Stimulated activated CD8-positive, alpha-beta memory T cell treated with anti-CD3 and anti-CD28 coated beads, Interleukin-7, amount 100 ng/mL, for 1 hour (primary cell): ENCODE data around the gene MUC7.
"Not testable (repeated sequence)": the region's sequence is repeated elsewhere in the genome, so short reads cannot be mapped to it uniquely, and the experiment has no call there.

Source experiments
- DNase-seq, 2 donors: peaks; one replicate each; pipeline ENCODE4 v3.0.0-alpha.2; 2020; ENCODE audit warnings: low read depth in 2 of 2

The MUC7 gene

DNA sequence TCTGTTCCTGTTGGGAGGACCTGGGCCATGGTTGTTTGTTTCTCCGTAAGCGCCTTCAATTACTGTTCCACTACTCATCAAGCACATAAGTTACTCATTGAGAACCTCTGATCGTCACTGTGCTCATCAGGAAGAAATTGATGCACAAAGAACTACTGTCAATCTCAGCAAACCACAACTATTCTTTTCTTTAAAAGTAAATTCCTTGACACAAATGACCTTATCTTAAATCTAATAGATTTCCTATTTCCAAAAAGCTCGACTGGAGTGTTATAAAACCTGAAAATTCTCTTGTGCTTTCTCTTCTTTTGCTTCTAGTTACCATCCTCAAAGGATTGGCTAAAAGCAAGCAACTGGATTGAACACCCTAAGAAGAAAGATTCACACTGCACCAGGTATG is at the start of gene MUC7:
Gene MUC7 (plus strand): TSS at position 301 of the 400 bp plus-strand sequence. CDS start 1,825 bp downstream, outside the sequence.
- DNase-seq, result no peak

DNA sequence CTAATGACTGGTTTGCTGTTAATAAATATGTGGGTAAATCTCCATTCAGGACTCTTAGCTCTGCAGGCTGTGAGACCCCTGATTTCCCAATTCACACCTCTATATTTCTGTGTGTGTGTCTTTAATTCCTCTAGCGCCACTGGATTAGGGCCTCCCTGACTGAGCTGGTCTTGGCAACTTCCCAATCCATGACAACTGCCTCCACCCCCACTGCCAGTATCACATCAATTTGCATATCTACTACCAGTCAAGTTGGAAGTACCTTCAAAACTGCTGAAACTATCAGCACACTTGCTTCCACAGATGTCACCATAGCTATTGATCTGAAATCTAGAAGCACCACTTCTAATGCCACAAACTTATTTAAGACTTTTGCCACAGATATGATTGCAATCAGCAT is 46.7 kb upstream of the MUC7 start:
- no peak for DNase-seq

DNA sequence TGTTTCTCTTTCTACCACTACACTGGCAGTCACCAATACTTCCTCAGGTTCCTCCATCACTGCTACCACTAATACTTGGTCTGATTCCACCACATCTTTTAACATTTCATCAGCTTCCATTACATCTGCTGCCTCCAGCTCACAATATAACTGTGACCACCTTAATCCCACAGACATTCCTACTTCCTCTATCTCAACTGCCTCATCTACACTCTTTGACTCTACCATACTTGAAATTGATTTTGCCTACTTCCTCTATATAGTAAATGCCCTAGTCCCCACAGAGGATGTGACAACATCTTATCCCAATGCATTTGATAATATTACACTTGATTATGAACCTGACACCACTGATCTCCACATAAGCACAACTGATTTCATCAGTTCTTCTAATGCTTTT is 45.2 kb upstream of the MUC7 start:
- no peak for DNase-seq

DNA sequence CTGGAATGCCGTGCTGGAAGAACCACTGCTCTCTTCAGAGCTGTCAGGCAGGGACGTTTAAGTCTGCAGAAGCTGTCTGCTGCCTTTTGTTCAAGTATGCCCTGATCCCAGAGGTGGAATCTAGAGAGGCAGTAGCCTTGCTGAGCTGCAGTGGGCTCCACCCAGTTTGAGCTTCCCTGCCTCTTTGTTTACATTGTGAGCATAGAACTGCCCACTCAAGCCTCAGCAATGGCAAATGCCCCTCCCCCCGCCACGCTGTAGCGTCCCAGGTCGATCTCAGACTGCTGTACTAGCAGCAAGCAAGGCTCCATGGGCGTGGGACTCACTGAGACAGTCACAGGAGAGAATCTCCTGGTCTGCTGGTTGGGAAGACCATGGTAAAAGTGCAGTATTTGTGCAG is 34.8 kb upstream of the MUC7 start:
- no peak for DNase-seq

DNA sequence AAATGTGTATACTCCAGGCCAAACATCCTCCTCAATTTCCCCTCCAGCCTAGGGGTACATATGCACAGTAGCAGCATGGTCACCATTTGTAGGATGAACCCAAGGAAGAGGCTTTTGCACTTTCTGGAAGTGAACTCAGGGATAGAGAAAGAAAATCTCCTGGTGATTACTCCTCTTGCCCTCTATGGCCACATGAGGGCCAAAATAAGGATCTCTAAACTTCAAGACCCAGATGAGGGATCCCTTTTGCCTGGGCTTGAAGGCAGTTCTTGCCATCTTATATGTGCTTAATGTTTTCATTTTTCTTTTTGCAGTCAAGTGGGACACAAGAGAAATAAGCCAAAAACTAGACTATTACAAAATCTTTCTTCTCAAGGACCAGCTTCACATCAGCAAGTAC is 29.5 kb upstream of the MUC7 start:
- DNase-seq, result no peak

DNA sequence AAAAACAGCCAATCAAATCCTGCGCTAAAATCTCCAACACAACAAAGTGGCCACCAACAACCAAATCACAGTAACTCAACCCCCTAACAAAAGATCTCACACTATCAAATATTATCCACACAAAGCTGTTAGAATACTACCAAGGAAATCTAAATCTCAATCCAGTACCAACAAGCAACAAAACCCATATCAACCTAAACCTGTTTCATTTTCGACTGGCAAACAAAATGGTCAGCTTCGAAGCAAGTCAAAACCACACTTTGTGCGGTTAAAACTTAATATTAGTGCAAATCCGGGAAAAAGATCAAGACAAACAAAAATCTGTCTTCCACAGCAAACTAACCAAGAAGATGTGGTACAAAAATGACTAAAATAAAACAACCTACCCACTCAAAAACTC is 28.7 kb upstream of the MUC7 start:
- DNase-seq, result no peak

DNA sequence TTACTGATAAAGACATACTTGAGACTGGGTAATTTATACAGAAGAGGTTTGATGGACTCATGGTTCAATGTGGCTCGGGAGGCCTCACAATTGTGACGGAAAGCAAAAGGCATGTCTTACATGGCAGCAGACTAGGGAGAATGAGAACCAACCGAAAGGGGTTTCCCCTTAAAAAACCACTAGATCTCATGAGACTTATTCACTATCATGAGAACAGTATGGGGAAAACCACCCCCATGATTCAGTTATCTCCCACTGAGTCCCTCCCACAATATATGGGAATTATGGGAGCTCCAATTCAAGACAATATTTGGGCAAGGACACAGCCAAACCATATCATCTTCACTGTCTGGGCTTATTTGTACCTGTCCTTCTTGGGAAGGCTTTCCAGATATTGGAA is 22.8 kb upstream of the MUC7 start:
- no peak for DNase-seq

DNA sequence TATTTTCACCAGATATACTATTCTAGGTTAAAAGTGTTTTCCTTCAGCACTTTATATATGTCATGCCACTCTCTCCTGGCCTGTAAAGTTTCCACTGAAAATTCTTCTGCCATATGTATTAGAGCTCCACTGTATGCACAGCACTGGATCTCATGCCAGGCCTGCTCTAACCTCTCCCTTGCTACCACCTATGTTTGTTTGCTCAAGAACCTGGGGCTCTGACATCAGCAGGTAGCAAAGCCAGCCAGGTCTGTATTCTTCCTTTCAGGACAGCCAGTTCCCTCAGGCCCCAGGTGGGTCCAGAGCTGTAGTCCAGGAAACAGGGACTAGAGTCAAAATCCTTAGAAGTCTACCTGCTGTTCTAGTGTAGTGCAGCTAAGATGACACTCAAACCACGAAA is 19.1 kb upstream of the MUC7 start:
- no peak for DNase-seq

DNA sequence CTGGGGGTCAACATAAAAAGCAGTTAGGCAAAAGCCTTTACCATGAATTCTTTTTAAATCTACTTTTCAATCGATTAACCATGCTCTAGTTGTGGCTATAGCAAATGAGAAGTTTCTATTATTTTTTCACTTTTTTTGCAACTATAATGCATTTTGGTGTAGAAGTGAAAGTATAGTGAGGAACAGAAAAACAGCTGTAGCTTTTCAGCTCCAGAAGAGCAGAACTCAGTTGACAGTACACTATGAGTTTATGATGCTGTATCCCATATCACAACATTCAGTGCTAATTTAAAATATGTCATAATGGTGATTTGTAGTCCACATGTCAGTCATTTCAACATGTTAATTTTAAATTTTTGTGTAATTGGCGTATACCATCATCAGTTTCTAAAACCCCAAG is 8.7 kb upstream of the MUC7 start:
- DNase-seq, result no peak

DNA sequence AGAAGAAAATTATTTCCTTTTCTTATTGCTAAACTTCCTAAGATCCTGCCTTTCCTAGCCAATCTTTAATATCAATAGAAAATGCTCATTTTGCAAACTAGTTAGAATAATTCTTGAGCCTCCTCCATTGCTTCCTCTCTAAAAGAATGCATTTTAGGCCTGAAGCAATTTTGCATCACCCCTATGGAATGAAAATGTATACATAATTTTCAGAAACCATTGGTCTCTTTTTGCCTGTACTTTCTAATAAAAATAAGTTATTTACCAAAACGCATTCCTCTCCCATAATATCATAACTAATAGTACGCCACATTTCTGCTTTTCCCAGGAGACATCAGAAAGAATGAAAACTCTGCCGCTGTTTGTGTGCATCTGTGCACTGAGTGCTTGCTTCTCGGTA is 1.7 kb downstream of the MUC7 start:
- no peak for DNase-seq

DNA sequence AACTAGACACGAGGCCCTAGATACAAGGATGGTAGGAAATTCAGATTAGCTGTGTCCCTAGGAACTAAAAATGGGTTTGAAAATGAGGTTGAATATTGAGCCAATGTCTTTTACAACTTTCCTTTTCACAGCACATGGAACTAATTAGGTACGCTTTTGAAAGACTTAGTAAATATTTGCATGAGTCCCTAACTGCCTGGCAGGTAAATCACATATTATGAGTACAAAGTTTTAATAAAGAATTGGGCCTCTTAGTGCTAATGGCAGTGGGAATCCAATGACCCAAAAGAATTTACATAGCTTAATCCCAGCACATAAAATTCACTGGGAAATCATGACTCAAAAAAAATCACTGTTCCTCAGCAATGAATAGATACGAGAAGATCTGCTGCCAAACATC is 16.8 kb downstream of the MUC7 start:
- no peak for DNase-seq

DNA sequence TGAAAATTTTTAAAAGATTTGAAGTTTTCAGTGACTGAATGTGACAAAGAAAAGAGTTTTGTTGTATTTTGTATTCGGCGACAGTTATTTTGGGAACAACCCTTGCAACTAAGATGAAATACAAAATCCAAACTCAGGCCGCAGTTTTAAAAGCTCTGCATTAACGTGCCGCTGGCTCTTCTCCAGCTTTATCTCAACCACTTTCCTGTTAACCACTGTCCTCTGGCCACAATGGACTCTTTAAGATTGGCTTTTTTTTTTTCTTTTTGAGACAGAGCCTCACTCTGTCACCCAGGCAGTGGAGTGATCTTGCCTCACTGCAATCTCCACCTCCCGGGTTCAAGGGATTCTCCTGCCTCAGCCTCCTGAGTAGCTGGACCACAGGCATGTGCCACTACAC is 24.2 kb downstream of the MUC7 start:
- no peak for DNase-seq

DNA sequence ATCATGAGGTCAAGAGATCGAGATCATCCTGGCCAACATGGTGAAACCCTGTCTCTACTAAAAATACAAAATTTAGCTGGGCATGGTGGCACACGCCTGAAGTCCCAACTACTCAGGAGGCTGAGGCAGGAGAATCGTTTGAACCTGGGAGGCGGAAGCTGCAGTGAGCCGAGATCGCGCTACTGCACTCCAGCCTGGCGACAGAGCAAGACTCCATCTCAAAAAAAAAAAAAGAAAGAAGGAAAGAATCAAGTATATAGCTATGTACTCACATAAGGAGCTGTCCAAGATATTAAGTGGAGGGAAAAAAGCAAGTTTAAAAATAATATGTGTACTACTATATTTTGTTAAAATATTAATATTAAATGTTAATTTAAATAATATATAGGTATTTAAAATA is 29.8 kb downstream of the MUC7 start:
- not testable (repeated sequence) for DNase-seq

DNA sequence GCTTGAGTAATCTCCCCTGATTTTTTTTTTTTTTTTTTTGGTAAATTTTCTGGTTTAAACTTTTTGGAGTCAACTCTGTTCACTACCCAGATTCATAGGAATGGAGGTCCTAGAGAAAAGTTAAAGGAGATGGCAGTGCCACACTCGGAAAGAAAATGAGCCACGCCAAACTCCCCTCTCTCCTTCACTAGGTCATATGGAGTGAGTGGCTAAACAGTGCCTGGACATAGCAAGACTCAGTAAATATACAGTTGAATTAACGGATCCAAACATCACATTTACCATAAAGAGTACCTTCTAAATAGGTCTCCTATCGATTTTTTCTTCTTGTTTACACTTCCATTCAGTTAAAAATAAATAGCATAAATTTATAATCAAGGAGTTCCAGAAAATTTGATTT is 32.7 kb downstream of the MUC7 start:
- DNase-seq, result no peak

DNA sequence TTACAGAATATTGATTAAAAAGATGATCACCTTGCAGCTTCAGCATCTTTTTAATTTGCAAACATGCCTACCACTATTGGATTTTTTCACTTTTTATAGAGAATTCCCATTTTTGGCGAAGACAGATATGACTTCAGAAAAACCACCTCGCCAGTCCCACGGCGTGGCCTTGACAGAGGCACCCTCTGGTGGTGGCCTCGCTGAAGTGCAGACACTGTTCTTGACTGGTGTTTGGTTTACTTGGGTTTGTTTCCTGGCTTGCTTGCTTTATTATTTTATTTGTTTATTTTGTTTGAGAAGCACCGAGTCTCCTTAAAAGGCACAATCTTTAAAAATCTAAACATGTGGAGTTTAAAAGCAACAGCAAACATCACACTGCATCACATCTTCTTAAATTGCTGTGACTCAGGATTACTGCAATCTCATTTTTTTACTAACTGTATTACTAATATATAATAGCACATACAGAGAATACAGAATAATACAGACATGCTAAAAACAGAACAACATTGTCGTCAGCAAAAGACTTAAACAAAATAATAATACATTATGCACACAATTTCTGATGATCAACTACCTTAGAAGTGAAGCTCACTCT is 33.3 kb downstream of the MUC7 start:
- DNase-seq, result peak in 1 of 2 donors; percentile 30

DNA sequence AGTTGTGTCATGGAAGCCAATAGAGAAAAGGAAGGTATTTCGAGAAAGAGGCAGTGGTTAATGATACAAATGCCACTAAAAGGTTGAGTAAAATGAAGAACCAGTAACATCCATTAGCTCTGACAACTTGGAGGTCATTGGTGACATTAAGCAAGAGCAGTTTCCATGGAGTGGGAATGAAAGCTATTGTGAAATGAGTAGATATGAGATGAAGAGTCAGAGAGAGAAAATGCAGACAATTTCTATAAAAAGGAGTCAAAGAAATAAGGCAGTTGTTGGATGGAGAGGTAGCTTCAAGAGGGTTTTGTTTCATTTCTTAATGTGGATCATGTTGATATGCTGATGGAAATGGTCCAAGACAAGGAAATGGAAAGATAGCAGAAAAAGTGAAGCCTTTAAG is 36.8 kb downstream of the MUC7 start:
- no peak for DNase-seq

DNA sequence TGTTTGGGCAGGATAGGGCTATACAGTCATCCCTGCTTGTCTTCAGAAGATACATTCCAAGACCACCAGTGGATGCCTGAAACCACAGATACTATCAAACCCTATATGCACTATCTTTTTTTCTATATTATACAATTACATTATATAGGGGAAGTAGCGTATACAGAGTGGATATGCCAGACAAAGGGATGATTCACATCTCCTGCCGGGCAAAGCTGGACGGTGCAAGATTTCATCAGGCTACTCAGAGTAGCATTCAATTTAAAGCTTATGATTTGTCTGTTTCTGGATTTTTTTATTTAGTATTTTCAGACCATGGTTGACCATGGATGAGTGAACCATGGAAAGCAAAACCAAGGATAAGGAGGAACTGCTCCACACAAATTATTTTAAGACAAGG is 39.4 kb downstream of the MUC7 start:
- DNase-seq, result no peak

DNA sequence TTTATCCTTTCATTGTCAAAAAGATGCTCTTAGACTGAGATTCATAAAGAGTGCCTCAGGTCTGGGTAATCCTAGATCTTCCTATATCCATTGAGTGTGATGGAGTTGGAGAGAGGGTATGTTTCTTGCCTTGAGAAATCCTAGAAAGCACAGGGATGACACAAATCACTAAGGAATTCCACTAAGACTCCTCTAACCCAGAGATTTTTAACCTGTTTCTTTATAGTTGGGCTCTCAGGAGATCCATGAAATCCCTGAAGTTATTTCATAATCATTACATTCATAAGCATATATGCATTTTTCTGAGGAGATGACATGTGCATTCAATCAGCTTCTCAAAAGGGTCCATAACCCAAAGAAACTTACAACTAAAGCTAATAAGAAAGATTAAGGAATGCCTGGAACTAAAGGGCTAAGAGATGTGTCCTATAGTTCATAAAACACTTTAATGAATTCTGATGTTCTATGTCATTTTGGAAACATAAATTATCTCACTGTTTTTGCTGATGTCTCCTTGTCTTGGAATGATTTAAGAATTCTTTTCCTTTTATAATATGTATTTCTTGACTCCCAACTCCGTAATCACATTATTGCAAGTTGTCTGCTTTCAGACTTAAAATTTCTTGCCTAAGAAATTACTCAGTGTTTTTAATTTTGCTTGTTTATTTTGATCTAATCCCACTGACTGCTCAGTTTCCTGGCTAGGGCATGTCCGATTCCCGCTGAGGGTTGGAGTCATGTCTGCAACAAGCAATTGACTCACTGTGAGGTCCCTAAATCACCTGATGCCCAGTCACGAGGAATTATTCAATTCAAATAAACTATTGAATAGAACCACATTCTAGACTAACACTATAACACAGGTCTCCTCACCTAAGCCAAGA is 43.6 kb downstream of the MUC7 start:
- DNase-seq, result no peak

DNA sequence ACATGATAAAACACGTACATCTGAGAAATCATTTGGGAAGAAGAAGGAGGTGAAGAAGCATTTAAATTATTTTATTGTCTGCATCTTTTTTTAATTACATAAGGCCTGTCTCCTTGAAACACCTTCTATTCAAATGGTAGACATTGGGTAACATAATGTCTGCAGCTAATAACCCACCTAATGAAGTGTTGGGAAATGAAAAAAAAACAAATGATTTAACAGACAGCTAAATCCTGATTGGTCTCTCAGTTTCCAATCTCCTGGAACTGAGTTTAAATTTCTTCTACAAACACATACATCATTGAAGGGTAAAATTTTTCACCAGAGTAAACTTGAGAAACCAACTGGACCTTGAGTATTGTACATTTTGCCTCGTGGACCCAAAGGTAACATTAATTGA is 46.3 kb downstream of the MUC7 start, which contains the start of gene AMTN:
Gene AMTN (plus strand): TSS at position 301 of the 400 bp plus-strand sequence. CDS start 209 bp downstream, outside the sequence.
- DNase-seq, result no peak

DNA sequence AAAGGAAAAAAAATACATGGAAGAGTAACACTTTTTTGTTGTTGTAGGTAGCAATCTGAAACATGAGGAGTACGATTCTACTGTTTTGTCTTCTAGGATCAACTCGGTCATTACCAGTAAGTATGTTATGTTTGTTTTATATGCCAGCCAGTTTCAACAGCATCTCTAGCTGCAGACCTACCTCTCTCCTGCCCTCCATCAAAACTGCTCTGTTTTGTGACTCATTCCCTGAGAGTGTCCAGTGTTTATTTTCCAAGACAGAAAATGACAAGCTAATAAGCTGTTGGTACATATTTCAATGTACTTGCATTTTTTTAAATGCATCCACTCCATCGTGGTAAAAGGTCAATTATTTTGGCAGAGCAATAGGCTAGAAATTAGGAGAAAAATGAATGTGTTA is 46.7 kb downstream of the MUC7 start:
- DNase-seq, result no peak

DNA sequence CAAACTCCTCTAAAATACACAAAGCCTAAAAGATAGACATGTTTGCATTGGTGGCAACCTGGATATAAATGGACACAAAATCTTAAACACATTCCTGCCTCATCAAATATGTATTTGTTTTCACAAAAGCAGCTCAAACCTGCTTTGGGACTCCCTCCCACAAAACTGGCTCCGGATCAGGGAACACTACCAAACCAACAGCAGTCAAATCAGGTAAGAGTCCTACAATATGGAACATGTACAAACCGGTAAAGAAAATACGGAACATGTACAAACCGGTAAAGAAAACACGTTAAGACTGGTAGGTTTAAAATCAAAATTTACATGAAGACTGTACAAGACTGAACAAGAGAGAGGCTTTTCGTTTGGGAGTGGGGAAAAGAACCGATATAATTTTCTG is 50.6 kb downstream of the MUC7 start:
- DNase-seq, result no peak

DNA sequence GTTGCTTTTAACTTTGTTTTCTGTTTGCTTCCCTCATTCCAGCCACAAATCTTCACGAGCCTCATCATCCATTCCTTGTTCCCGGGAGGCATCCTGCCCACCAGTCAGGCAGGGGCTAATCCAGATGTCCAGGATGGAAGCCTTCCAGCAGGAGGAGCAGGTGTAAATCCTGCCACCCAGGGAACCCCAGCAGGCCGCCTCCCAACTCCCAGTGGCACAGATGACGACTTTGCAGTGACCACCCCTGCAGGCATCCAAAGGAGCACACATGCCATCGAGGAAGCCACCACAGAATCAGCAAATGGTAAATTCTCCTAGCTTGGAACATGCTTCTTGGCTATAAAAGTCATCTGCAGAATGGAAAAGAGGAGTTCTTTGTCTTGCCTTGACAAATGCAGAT is 59.0 kb downstream of the MUC7 start:
- DNase-seq, result no peak

DNA sequence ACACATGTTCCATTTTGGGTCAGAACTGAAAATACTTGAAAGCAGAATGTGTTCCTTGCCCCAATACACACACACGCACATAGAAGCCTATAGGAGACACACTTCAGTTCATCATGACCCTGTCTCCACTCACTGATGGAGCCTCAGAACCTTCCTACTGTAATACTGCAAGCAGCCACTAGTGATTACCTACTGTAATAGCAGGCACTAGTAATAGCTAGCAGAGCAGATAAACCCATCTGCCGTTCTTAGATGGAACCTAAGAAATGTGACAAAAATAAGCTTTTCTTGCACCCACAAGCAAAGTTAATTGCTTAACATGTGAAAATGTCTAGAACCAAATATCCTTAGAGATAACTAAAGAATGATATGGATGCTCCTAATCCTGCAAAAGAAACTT is 60.0 kb downstream of the MUC7 start:
- no peak for DNase-seq
